ENCODE results near the gene UBD.

DNA sequence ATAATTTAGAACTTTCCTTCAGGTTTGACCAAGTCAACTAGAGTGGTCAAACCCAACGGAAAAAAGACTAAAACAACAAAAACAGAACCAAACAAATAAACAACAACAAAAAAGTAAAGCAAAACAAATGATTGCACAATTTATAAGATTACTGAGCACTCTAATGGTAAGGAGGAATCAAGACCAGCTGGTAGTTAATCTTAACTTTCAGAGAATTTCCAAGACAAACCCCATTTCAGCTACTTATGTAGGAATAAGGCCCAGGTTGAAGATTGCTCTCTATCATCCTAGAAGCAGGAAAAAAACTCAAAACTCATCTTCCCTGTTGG lies 34.3 kb downstream of the UBD start:
- TF ChIP-seq, protein P1, sequence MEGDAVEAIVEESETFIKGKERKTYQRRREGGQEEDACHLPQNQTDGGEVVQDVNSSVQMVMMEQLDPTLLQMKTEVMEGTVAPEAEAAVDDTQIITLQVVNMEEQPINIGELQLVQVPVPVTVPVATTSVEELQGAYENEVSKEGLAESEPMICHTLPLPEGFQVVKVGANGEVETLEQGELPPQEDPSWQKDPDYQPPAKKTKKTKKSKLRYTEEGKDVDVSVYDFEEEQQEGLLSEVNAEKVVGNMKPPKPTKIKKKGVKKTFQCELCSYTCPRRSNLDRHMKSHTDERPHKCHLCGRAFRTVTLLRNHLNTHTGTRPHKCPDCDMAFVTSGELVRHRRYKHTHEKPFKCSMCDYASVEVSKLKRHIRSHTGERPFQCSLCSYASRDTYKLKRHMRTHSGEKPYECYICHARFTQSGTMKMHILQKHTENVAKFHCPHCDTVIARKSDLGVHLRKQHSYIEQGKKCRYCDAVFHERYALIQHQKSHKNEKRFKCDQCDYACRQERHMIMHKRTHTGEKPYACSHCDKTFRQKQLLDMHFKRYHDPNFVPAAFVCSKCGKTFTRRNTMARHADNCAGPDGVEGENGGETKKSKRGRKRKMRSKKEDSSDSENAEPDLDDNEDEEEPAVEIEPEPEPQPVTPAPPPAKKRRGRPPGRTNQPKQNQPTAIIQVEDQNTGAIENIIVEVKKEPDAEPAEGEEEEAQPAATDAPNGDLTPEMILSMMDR (IDR thresholded peaks at IDR 0.05; ENCODE audit: poor library complexity), result no peak
- no peak for TF ChIP-seq EZH2 (IDR thresholded peaks at IDR 0.05; ENCODE audit: borderline replicate concordance)

Measured in hepatocyte (in vitro differentiated cells).